Heart right ventricle (tissue), 16 donors: ENCODE results near the gene LBX1. TPM values are rescaled to one million over a fixed set of nuclear protein-coding genes. Genes with fewer than 3 reads are reported as not detected.
A peak's percentile ranks its signal among the peaks of the same experiment; 100 is the strongest.

Source experiments
- ATAC-seq, 8 donors: fragments of 200-7000 bp; cut with Tn5 transposase; one replicate each; pipeline ENCODE4 v1.9.1; 2020; ENCODE audit warnings: mild to moderate bottlenecking in 8 of 8, moderate library complexity in 8 of 8, moderate number of reproducible peaks in 1 of 8
- DNase-seq, 2 donors: peaks; one replicate each; pipeline ENCODE4 v3.0.0-alpha.2; 2020
- H3K27ac ChIP-seq, 10 donors: fragments of 200-600 bp; sonication (generic) in 2 of 10; one replicate each; pipeline versions ENCODE4 v1.5.0 to v1.8.0; 2020 to 2022; ENCODE audit warnings: mild to moderate bottlenecking in 3 of 10
- H3K27me3 ChIP-seq, 7 donors: fragments of 200-600 bp; one replicate each; pipeline ENCODE4 v1.8.0; 2021 to 2022; ENCODE audit warnings: mild to moderate bottlenecking in 2 of 7
- H3K36me3 ChIP-seq, 9 donors: fragments of 200-600 bp; sonication (generic) in 1 of 9; one replicate each; pipeline versions ENCODE4 v1.5.0 to v1.8.0; 2020 to 2022; ENCODE audit warnings: mild to moderate bottlenecking in 2 of 9
- H3K4me1 ChIP-seq, 9 donors: fragments of 200-600 bp; sonication (generic) in 1 of 9; one replicate each; pipeline versions ENCODE4 v1.5.0 to v1.8.0; 2020 to 2022; ENCODE audit warnings: mild to moderate bottlenecking in 4 of 9
- H3K4me3 ChIP-seq, 10 donors: fragments of 200-600 bp; sonication (generic) in 2 of 10; one replicate each; pipeline versions ENCODE4 v1.5.0 to v1.8.0; 2020 to 2022; ENCODE audit warnings: mild to moderate bottlenecking in 7 of 10, moderate library complexity in 2 of 10
- H3K9me3 ChIP-seq, 11 donors: fragments of 200-600 bp in 10 of 11; sonication (generic) in 2 of 11; one replicate each; pipeline versions ENCODE4 v1.5.0 to v1.8.0; 2013 to 2022; ENCODE audit warnings: mild to moderate bottlenecking in 2 of 11, control low read depth in 1 of 11, moderate library complexity in 1 of 11
- CTCF ChIP-seq, 9 donors: fragments of 200-600 bp; sonication (generic) in 2 of 9; IDR thresholded peaks; one replicate each; pipeline versions ENCODE4 v1.5.0 to v1.8.0; 2021 to 2022; ENCODE audit warnings: antibody characterized with exemption in 9 of 9, mild to moderate bottlenecking in 5 of 9, moderate library complexity in 1 of 9
- WGBS, 2 donors: extraction: QIAGEN DNeasy Blood & Tissue Kit; methylation state at CpG; one replicate each; pipeline ENCODE4 v1.1.7; 2013; ENCODE audit warnings: inconsistent platforms in 1 of 2; 5-methylcytosine and 5-hydroxymethylcytosine counted together
- intact Hi-C, 10 donors: fragments of 100-400 bp; cut with DNase I; formaldehyde crosslinking; loops; one replicate each; pipeline versions ENCODE4 v1.11.1 to v1.14.2; 2022
- polyA plus RNA-seq, 2 donors: library from polyadenylated mRNA; stranded (reverse); fragments of 200-250 nt; gene quantifications; one replicate each; pipeline ENCODE4 v1.2.3, GENCODE V29; 2013
- total RNA-seq, 10 donors: library from RNA; stranded (reverse); fragmentation: NEBNext Ultra II Directional in 3 of 10; extraction: Animal tissue kit (Norgen Biotek cat#: 25700) in 3 of 10; gene quantifications; one replicate each; pipeline versions ENCODE4 v1.2.1 to v1.2.4, GENCODE V29; 2021 to 2023
- donor health status: Arrhythmogenic right ventricular cardiomyopathy.
- donor health status: ischemic (EF 13 %, LVEDD 7.1; RV severe dilation, severe dysfunction).
- donor health status: healthy with polysubstance abuse.
- donor health status: DM: no; HTN: yes; CAD: no.
- donor health status: DM: no; HTN: no; CAD: no.
- donor health status: ischemic (EF 25% LVEDD 6.9; RV normal size, moderate dysfunction).
- donor health status: ischemic (EF 25% LVEDD 5.7; RV mildly dilated, moderate dysfunction).
- donor health status: healthy.
- donor health status: DM: yes; HTN: yes; CAD: no.
- donor health status: Ischemic cardiomyopathy.
- donor health status: ischemic (EF 35%, LVEDD 5.7; RV mildly dilated, moderate dysfunction).
- donor health status: nonischemic (EF 11% LVEDD 7.7; RV severe dilation, severe dysfunction).
- donor health status: DM: yes; HTN: yes; CAD: no.
- donor health status: PGD.
- donor health status: ischemic (EF 29% LVEDD 5.4; RV normal size, mild dysfunction).
- donor health status: nonischemic (EF 23%, LVEDD 6.1; RV moderate dilation, normal function).

The LBX1 gene
- total and polyA plus RNA-seq, 12 donors: not detected

GRCh38 chr10:101228966-101229265 is 347 bp downstream of the LBX1 start:
- no peak for TF ChIP-seq CTCF (IDR thresholded peaks at IDR 0.05)
- 1 to 2% methylated on average over 34 of the region's 34 CpGs for WGBS, 2 donors

GRCh38 chr10:101228153-101228965 is 904 bp downstream of the LBX1 start:
- no peaks in the 10 kb centered on the region for H3K9me3 ChIP-seq
- DNase-seq (no peak), ATAC-seq (peak in 2 of 8 donors; percentile 18 to 39)
- peaks cover 91 to 100% (median 100%) of the 10 kb centered on the region in 7 donors for H3K27me3 ChIP-seq
- no peak for TF ChIP-seq CTCF (IDR thresholded peaks at IDR 0.05)
- H3K27ac ChIP-seq: no peak overlapping the region
- peaks cover 18 to 68% (median 56%) of the 10 kb centered on the region in 9 donors for H3K4me1 ChIP-seq
- WGBS, 2 donors: 2 to 3% methylated on average over 76 to 82 of the region's 82 CpGs
- H3K4me3 ChIP-seq: peak overlapping the region in 2 of 10 donors; percentile 31 to 35
- intact Hi-C loops: loop anchor here in 1 of 10 donors (2.0 kb wide), 1 partner anchor 64 kb away; no protein-coding TSS in a partner anchor
- H3K36me3 ChIP-seq: no peaks in the 10 kb centered on the region

More at GRCh38 chr10:101228966-101229265, 347 bp downstream of the LBX1 start:
- Histone ChIP-seq H3K27me3 (peaks cover 85 to 100% (median 100%) of the 10 kb centered on the region in 7 donors), H3K36me3 (no peaks in the 10 kb centered on the region), H3K4me1 (peaks cover 18 to 62% (median 51%) of the 10 kb centered on the region in 9 donors), H3K27ac (no peak overlapping the region), H3K9me3 (no peaks in the 10 kb centered on the region), H3K4me3 (peak overlapping the region in 7 of 10 donors; percentile 7 to 35 (median 27))
- intact Hi-C loops: loop anchor here in 1 of 10 donors (2.0 kb wide), 1 partner anchor 64 kb away; no protein-coding TSS in a partner anchor
- ATAC-seq: no peak
- DNase-seq: no peak

- no peak overlapping the region for H3K27ac ChIP-seq
- no peak for ATAC-seq
- H3K4me1 ChIP-seq: peaks cover 24 to 75% (median 64%) of the 10 kb centered on the region in 9 donors
- DNase-seq: no peak
- TF ChIP-seq CTCF (IDR thresholded peaks at IDR 0.05): no peak
- no peaks in the 10 kb centered on the region for H3K9me3 ChIP-seq
- H3K4me3 ChIP-seq: peak overlapping the region in 6 of 10 donors; percentile 17 to 42 (median 28)
- H3K27me3 ChIP-seq: peaks cover 92 to 100% (median 100%) of the 10 kb centered on the region in 7 donors
- intact Hi-C loops: loop anchor here in 1 of 10 donors (2.0 kb wide), 1 partner anchor 63 kb away; no protein-coding TSS in a partner anchor
- 6 to 8% methylated on average over 43 of the region's 43 CpGs for WGBS, 2 donors
- H3K36me3 ChIP-seq: no peaks in the 10 kb centered on the region
These were observed 1.7 kb downstream of the LBX1 start for GRCh38 chr10:101227429-101228152.
